ENCODE data around the gene NFATC3.
A peak's percentile ranks its signal among the peaks of the same experiment; 100 is the strongest.

NFATC3 gene

GRCh38 chr16:68085259-68086071 lies at the start of gene NFATC3:
NFATC3 (plus strand) TSS chr16:68085370; CDS start chr16:68085682, 312 bp downstream.
- DNase-seq (ENCODE audit: low read depth), result peak; percentile 97

- DNase-seq (ENCODE audit: low read depth), result no peak
Measured at GRCh38 chr16:68037841-68038597, 47.2 kb upstream of the NFATC3 start.

- DNase-seq (ENCODE audit: low read depth), result peak; percentile 83
Measured at GRCh38 chr16:68040506-68041288, 44.5 kb upstream of the NFATC3 start.

- DNase-seq (ENCODE audit: low read depth), result no peak
Measured at GRCh38 chr16:68041783-68042182, 43.4 kb upstream of the NFATC3 start.

GRCh38 chr16:68046106-68046505 lies 39.1 kb upstream of the NFATC3 start:
- no peak for DNase-seq (ENCODE audit: low read depth)

GRCh38 chr16:68047987-68048386 lies 37.2 kb upstream of the NFATC3 start:
- DNase-seq (ENCODE audit: low read depth), result no peak

GRCh38 chr16:68049449-68049848 lies 35.7 kb upstream of the NFATC3 start:
- DNase-seq (ENCODE audit: low read depth), result no peak

DNA sequence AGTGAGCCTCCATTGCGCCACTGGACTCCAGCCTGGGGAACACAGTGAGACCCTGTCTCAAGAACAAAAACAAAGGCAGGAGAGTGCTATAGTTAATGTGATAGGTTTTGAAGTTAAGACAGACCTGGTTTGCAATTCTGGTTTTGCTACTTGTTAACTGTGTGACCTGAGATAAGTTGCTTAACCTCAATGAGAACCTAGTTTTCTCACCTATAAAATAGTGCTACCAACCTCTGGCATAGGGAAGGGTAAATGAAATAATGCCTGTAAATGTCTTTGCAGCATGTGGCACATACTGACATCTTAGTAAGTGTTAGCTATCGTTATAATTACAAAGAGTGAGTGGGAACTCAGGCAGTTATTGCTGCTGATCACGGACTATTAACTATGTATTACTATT lies 29.8 kb upstream of the NFATC3 start:
- no peak for DNase-seq (ENCODE audit: low read depth)

DNA sequence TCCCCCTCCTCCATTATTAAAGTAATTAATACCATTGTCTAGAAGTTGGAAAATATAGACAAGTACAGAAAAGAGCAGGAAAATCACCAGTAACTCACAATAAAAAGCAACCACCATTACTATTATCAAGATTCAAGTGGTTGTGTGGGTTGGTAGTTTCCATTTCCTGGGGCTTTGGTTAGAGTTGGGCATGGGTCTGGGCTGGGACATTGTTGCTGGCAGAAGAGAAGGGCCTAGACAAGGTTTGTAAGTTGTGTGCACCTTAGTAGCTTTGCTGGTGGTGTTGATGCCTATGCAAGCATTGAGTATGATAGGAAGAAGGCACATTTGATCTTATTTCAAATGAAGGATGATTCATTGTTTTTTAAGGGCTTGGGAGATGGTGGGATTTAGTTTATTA lies 25.4 kb upstream of the NFATC3 start:
- no peak for DNase-seq (ENCODE audit: low read depth)

DNA sequence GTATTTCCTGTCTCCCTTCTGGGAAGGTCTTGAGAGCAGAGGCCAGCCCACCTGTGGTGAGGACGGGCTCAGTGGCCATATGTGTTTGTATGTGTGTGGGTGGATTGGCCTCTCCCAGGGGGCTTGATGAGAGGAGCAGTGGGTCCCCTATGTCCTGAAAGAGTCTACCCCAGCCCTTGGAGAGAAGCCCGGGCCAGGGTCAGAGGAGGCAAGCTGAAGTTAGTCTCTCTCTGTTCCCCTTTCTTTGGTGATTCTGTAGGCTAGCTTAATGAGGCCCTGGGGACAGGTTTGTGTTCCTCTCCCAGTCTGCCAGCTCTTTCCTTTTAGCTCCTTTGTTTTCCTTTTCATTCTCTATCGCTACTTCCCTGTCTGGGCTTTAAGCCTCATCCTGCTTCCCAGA lies 23.8 kb upstream of the NFATC3 start:
- DNase-seq (ENCODE audit: low read depth), result no peak

GRCh38 chr16:68062910-68063393 lies 22.2 kb upstream of the NFATC3 start:
- no peak for DNase-seq (ENCODE audit: low read depth)

GRCh38 chr16:68064791-68065365 lies 20.3 kb upstream of the NFATC3 start:
- peak; percentile 57 for DNase-seq (ENCODE audit: low read depth)

- DNase-seq (ENCODE audit: low read depth), result no peak
Measured at GRCh38 chr16:68065716-68066305, 19.4 kb upstream of the NFATC3 start.

- DNase-seq (ENCODE audit: low read depth), result no peak
Measured at GRCh38 chr16:68066763-68067162, 18.4 kb upstream of the NFATC3 start.

DNA sequence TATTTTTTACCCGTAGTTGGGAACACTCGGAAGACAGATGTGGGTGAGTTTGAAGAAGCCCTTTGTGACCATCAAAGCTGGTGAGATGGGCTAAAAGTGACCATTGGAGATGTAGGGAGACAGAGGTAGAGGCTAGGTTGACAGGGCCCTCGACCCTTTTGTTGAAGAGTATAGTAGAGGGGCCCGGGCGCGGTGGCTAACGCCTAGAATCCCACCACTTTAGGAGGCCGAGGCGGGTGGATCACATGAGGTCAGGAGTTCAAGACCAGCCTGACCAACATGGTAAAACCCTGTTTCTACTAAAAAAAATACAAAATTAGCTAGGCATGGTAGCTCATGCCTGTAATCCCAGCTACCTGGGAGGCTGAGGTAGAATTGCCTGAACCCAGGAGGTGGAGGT lies 16.2 kb upstream of the NFATC3 start:
- DNase-seq (ENCODE audit: low read depth), result no peak

GRCh38 chr16:68069511-68070248 lies 15.5 kb upstream of the NFATC3 start:
- DNase-seq (ENCODE audit: low read depth), result no peak

DNA sequence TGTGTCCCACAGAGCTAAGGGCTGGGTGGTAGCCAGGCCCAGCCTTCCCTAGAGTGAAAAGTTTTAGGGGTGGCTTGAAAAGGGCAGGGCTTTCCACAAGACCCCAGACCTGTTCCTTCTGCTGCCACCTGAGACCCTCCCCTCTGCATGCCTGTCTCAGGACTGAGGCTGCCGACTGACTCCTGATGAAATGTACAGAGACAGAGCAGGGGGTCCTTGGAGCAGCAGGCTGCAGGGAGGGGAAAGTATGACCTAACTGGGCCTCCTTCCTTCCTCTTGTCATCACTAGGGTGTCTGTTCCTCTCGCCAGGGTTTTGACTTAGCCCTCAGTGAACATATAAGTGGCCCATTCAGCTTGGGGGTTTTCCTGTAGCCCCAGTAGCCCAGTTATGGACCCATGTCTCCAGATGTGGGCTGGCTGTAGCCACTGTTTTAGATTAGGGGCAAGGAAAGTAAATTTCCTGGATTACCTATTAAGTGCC lies 14.9 kb upstream of the NFATC3 start:
- DNase-seq (ENCODE audit: low read depth), result no peak

- DNase-seq (ENCODE audit: low read depth), result no peak
Measured at GRCh38 chr16:68070806-68071517, 14.2 kb upstream of the NFATC3 start.

GRCh38 chr16:68071518-68071901 lies 13.7 kb upstream of the NFATC3 start:
- DNase-seq (ENCODE audit: low read depth), result no peak

GRCh38 chr16:68072038-68072695 lies 13.0 kb upstream of the NFATC3 start:
- DNase-seq (ENCODE audit: low read depth), result no peak
